ENCODE data around the gene MSI2.

- TF ChIP-seq CTCF (IDR thresholded peaks at IDR 0.05) (no peak), POLR2A (IDR thresholded peaks at IDR 0.05) (no peak)
Observed at GRCh38 chr17:57442914-57443571, 186.7 kb downstream of the MSI2 start.

Measured in adrenal gland (tissue), 5 donors.